WERI-Rb-1 (cell line): ENCODE data around the gene KRTAP15-1.

Source experiments
- DNase-seq: peaks from one replicate; pipeline ENCODE4 v3.0.0-alpha.2; 2020
- H3K27ac ChIP-seq: fragments of 250-450 bp; sonication (Bioruptor Pico); 2 replicates; pipeline ENCODE4 v1.5.1; 2020; ENCODE audit warnings: mild to moderate bottlenecking, moderate library complexity
- H3K27me3 ChIP-seq: fragments of 250-450 bp; sonication (Bioruptor Pico); 2 replicates; pipeline ENCODE4 v1.5.1; 2021; ENCODE audit warnings: mild to moderate bottlenecking, low read depth, moderate library complexity; ENCODE audit not compliant: insufficient read depth, severe bottlenecking
- H3K36me3 ChIP-seq: fragments of 250-450 bp; sonication (Bioruptor Pico); 2 replicates; pipeline ENCODE4 v1.5.1; 2020; ENCODE audit warnings: mild to moderate bottlenecking, moderate library complexity
- H3K4me3 ChIP-seq: 2 replicates; pipeline ENCODE4 v1.5.1; 2011; ENCODE audit warnings: low read depth, mild to moderate bottlenecking, control low read depth, low read length
- H3K9me3 ChIP-seq: fragments of 250-450 bp; sonication (Bioruptor Pico); 2 replicates; pipeline ENCODE4 v1.5.1; 2021; ENCODE audit warnings: mild to moderate bottlenecking, moderate library complexity; ENCODE audit not compliant: severe bottlenecking
- CTCF ChIP-seq: IDR thresholded peaks from 2 replicates; pipeline ENCODE4 v1.5.1; 2011; ENCODE audit warnings: low read depth, mild to moderate bottlenecking, control low read depth, inconsistent platforms, low read length

The KRTAP15-1 gene

DNA sequence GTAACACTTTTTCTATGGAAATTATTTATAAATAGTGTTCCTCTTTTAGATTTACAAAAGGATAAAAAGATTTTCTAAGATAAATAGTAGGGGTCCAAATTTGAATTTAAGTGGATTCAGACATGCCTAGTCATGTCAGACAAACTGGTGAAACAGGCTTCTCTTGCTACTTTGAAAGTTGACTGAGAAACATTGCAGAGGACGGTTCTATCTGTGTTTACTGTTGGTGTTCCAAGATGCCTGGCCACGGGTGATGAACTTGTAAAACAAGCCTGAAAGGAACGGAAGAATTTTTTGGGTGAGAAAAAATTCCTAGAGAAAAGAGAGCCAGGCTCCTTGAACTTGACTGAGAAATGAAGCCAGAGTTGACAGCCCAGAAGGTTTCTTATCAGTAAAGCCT lies 37.9 kb downstream of the KRTAP15-1 start:
- TF ChIP-seq CTCF: no peak
- no peak for DNase-seq
- Histone ChIP-seq H3K27me3 (peaks cover 72% of the 10 kb centered on the region), H3K27ac (no peak overlapping the region), H3K36me3 (no peaks in the 10 kb centered on the region), H3K9me3 (no peaks in the 10 kb centered on the region), H3K4me3 (no peak overlapping the region)

DNA sequence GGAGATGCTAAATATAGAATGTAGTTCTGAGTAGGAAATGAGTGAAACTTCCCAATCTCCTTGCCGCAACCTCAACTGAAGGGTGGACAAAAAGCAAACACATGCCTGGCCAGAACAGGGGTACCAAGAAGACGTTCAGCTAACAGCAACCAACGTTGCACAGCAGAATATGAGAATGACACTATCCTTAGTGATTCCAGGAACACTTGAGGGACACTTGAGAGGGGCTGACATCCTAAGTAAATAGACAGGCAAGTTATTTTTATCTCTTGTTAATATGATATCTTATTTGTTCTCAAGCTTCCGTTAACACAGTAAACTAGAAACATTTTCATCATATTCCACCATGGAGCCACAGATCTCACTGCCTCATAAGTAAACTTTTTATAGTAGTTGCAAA lies 39.2 kb downstream of the KRTAP15-1 start:
- no peak for DNase-seq
- TF ChIP-seq CTCF: no peak
- H3K4me3 ChIP-seq: no peak overlapping the region
- H3K36me3 ChIP-seq: no peaks in the 10 kb centered on the region
- H3K9me3 ChIP-seq: no peaks in the 10 kb centered on the region
- H3K27ac ChIP-seq: no peak overlapping the region
- peaks cover 70% of the 10 kb centered on the region for H3K27me3 ChIP-seq

DNA sequence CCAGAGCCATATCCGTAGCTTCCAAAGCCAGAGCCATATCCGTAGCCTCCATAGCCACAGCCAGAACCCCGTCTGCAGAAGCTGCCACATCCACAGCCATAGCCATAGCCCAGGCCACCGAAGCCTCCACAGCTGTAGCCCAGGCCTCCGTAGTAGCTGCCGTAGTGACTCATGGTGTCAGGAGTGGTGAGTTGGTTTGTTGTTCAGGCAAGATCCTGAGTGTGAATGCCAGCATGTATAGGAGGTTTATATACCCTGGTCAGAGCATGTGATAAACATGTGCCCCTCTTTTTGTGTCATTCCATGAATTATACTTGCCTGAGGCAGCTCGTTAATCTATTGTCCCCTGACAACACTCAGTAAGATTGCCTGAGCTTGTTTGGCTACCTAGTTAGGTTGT lies 40.1 kb downstream of the KRTAP15-1 start, which contains the start of gene KRTAP19-1:
Gene KRTAP19-1 (minus strand): TSS at position 223 of the 400 bp plus-strand sequence. CDS start 50 bp downstream, at position 173.
- Histone ChIP-seq H3K36me3 (no peaks in the 10 kb centered on the region), H3K9me3 (no peaks in the 10 kb centered on the region), H3K4me3 (no peak within 1 kb of the TSS), H3K27ac (no peak within 1 kb of the TSS), H3K27me3 (peaks cover 71% of the 10 kb centered on the region)
- no peak for DNase-seq
- no peak for TF ChIP-seq CTCF

DNA sequence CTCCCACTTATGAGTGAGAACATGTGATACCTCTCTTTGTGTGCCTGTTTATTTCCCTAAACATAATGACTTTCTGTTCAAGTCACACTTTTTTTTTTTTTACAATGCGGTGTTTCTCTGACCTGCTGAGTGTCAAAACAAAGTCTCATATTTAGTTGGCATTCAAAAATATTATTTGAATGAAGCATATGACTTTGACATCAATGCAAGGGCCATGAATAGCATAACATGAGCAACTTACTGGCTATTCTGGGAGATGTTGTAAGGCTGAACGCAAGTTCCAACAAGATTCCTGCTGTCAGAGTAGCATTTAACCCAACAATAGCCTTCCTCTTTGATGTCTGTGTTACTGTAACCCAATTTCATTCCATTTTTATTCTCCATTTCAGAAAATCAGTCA lies 42.1 kb downstream of the KRTAP15-1 start:
- H3K36me3 ChIP-seq: no peaks in the 10 kb centered on the region
- no peak for DNase-seq
- peaks cover 62% of the 10 kb centered on the region for H3K27me3 ChIP-seq
- H3K27ac ChIP-seq: no peak overlapping the region
- peaks cover 7% of the 10 kb centered on the region for H3K9me3 ChIP-seq
- TF ChIP-seq CTCF: no peak
- no peak overlapping the region for H3K4me3 ChIP-seq

GRCh38 chr21:30486180-30486579 lies 46.1 kb downstream of the KRTAP15-1 start:
- Histone ChIP-seq H3K9me3 (peaks cover 7% of the 10 kb centered on the region), H3K27ac (no peak overlapping the region), H3K27me3 (peaks cover 54% of the 10 kb centered on the region), H3K36me3 (no peaks in the 10 kb centered on the region), H3K4me3 (no peak overlapping the region)
- no peak for DNase-seq
- no peak for TF ChIP-seq CTCF

- no peaks in the 10 kb centered on the region for H3K36me3 ChIP-seq
- H3K4me3 ChIP-seq: no peak within 1 kb of the TSS
- H3K9me3 ChIP-seq: peaks cover 7% of the 10 kb centered on the region
- no peak within 1 kb of the TSS for H3K27ac ChIP-seq
- no peak for DNase-seq
- TF ChIP-seq CTCF: no peak
- peaks cover 60% of the 10 kb centered on the region for H3K27me3 ChIP-seq
Measured at GRCh38 chr21:30487336-30487735, 47.3 kb downstream of the KRTAP15-1 start, which contains the start of gene KRTAP19-2. Gene KRTAP19-2 (minus strand): TSS chr21:30487436. CDS start chr21:30487348, 88 bp downstream.
